Fibroblast of lung (primary cell): Measurements from ENCODE around the gene CHCHD6. TPM values are rescaled to one million over a fixed set of nuclear protein-coding genes. Genes with fewer than 3 reads are reported as not detected.

Experiments
- DNase-seq, 2 donors: peaks; one replicate each; pipeline versions ENCODE4 v3.0.0 to v3.0.0-alpha.2; 2010; ENCODE audit warnings: low read depth in 2 of 2
- H2AFZ ChIP-seq: 2 replicates; pipeline ENCODE4 v1.5.1; 2012; ENCODE audit warnings: low read length, control low read depth, inconsistent platforms
- H3K27ac ChIP-seq: 2 replicates; pipeline ENCODE4 v1.5.1; 2011; ENCODE audit warnings: low read length, control low read depth; ENCODE audit not compliant: insufficient read depth
- H3K27me3 ChIP-seq: 2 replicates; pipeline ENCODE4 v1.5.1; 2011; ENCODE audit warnings: mild to moderate bottlenecking, low read length; ENCODE audit not compliant: control insufficient read depth, insufficient read depth
- H3K36me3 ChIP-seq: 2 replicates; pipeline ENCODE4 v1.5.1; 2011; ENCODE audit warnings: low read length; ENCODE audit not compliant: control insufficient read depth, insufficient read depth
- H3K4me1 ChIP-seq: 2 replicates; pipeline ENCODE4 v1.5.1; 2011; ENCODE audit warnings: low read length; ENCODE audit not compliant: control insufficient read depth, insufficient read depth; ENCODE audit errors: extremely low read depth
- H3K4me2 ChIP-seq: 2 replicates; pipeline ENCODE4 v1.5.1; 2011; ENCODE audit warnings: low read length, control low read depth; ENCODE audit not compliant: insufficient read depth; ENCODE audit errors: extremely low read depth
- H3K4me3 ChIP-seq, 4 experiments: fragments of 200-600 bp in 1 of 4; sonication (generic) in 1 of 4; replicated peaks in 1 of 4; 2 replicates each; pipeline ENCODE4 v1.5.1; 2011 to 2016; ENCODE audit warnings: low read length in 4 of 4, low read depth in 3 of 4, mild to moderate bottlenecking in 3 of 4, control low read depth in 2 of 4, inconsistent platforms in 1 of 4, mixed read lengths in 1 of 4; ENCODE audit not compliant: insufficient read depth in 1 of 4; ENCODE audit errors: control extremely low read depth in 1 of 4
- H3K79me2 ChIP-seq: 2 replicates; pipeline ENCODE4 v1.5.1; 2012; ENCODE audit warnings: mild to moderate bottlenecking, low read length, inconsistent platforms; ENCODE audit not compliant: control insufficient read depth, insufficient read depth
- H3K9ac ChIP-seq: 2 replicates; pipeline ENCODE4 v1.5.1; 2011; ENCODE audit warnings: mild to moderate bottlenecking, low read length, control low read depth; ENCODE audit not compliant: insufficient read depth
- H3K9me3 ChIP-seq: 2 replicates; pipeline ENCODE4 v1.5.1; 2012; ENCODE audit warnings: low read depth, low read length; ENCODE audit not compliant: control insufficient read depth, insufficient read depth
- H4K20me1 ChIP-seq: 2 replicates; pipeline ENCODE4 v1.5.1; 2011; ENCODE audit warnings: low read length; ENCODE audit not compliant: control insufficient read depth, insufficient read depth; ENCODE audit errors: extremely low read depth
- EZH2 ChIP-seq: IDR thresholded peaks from 2 replicates; pipeline ENCODE4 v1.5.1; 2012; ENCODE audit warnings: low read length, control low read depth, mild to moderate bottlenecking; ENCODE audit errors: missing control alignments
- polyA plus RNA-seq, 2 donors: library from polyadenylated mRNA; depleted of rRNA in 1 of 2; stranded (reverse) in 1 of 2; unstranded in 1 of 2; fragments of >200 nt; gene quantifications; 2 replicates each; pipeline ENCODE4 v1.2.1, GENCODE V29; 2011 to 2012; ENCODE audit warnings: missing spikeins in 1 of 2
- total RNA-seq: library from RNA; depleted of rRNA; stranded (reverse); fragments of >200 nt; gene quantifications from 2 replicates; pipeline ENCODE4 v1.2.1, GENCODE V29; 2014
- TF ChIP-seq, protein P1 (sequence below), 2 donors: IDR thresholded peaks in 1 of 2; conservative IDR thresholded peaks in 1 of 2; 1 replicate in 1 of 2; 2 replicates in 1 of 2; pipeline ENCODE4 v1.5.1; 2011 to 2012; ENCODE audit warnings: low read length in 2 of 2, control low read depth in 1 of 2, inconsistent platforms in 1 of 2, low read depth in 1 of 2, mild to moderate bottlenecking in 1 of 2

Gene CHCHD6
- total and polyA plus RNA-seq, 2 donors (not counting 1 experiment from before 2014, with no cell fraction given): 9.5 to 11.1 TPM

DNA sequence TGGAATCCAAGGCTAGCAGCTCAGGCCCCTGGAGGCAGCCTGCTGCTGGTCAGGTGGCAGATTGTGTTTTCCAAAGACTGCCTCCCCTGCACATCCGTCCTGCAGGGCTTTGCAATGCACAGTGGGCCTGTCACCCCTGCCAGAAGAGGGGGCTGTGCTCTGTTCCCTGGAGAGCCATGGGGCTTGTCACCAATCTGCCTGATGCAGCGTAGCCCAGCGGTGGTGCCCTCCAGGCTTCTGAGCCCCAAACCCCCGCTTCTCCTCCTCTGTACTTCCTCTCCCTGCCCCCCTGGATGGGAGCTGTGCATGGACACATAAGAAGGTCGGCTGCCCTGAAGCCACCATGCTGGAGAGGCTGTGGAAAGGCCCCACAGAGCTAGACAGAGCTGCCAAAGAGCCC is 268.8 kb downstream of the CHCHD6 start:
- Histone ChIP-seq H3K4me2 (no peak overlapping the region), H3K79me2 (no peaks in the 10 kb centered on the region), H3K9me3 (no peaks in the 10 kb centered on the region), H3K4me3 (no peak overlapping the region), H3K27ac (no peak overlapping the region), H3K27me3 (peaks cover 2% of the 10 kb centered on the region), H3K4me1 (peaks cover 3% of the 10 kb centered on the region), H2AFZ (no peak overlapping the region), H3K9ac (no peak overlapping the region), H3K36me3 (no peaks in the 10 kb centered on the region), H4K20me1 (no peaks in the 10 kb centered on the region)
- TF ChIP-seq, protein P1, sequence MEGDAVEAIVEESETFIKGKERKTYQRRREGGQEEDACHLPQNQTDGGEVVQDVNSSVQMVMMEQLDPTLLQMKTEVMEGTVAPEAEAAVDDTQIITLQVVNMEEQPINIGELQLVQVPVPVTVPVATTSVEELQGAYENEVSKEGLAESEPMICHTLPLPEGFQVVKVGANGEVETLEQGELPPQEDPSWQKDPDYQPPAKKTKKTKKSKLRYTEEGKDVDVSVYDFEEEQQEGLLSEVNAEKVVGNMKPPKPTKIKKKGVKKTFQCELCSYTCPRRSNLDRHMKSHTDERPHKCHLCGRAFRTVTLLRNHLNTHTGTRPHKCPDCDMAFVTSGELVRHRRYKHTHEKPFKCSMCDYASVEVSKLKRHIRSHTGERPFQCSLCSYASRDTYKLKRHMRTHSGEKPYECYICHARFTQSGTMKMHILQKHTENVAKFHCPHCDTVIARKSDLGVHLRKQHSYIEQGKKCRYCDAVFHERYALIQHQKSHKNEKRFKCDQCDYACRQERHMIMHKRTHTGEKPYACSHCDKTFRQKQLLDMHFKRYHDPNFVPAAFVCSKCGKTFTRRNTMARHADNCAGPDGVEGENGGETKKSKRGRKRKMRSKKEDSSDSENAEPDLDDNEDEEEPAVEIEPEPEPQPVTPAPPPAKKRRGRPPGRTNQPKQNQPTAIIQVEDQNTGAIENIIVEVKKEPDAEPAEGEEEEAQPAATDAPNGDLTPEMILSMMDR (conservative IDR thresholded peaks at IDR 0.05 in 1 of 2, IDR thresholded peaks at IDR 0.05 in 1 of 2; ENCODE audit: low read depth in 1 of 2, low read length in 2 of 2): no peak
- no peak for TF ChIP-seq EZH2
- DNase-seq: no peak

DNA sequence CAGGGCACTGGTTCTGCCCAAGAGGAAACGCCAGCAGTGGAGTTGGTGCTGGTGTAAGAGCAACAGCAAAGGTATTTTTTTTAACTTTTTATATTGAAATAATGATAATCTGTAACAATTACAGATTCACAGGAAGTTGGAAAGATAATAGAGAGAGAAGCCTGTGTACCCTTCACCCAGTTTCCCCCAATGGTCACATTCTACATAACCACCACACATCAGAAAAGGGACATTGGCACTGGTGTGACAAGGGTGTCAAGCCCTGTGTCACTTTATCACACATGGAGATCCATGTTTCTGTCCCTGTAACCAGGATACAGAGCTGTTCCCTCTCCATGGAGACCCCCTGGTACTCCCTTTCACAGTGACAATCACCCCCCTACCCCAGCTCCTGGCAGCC is 269.8 kb downstream of the CHCHD6 start:
- no peak overlapping the region for H3K27ac ChIP-seq
- no peak for TF ChIP-seq EZH2
- TF ChIP-seq, protein P1 (conservative IDR thresholded peaks at IDR 0.05 in 1 of 2, IDR thresholded peaks at IDR 0.05 in 1 of 2; ENCODE audit: low read depth in 1 of 2, low read length in 2 of 2): no peak

DNA sequence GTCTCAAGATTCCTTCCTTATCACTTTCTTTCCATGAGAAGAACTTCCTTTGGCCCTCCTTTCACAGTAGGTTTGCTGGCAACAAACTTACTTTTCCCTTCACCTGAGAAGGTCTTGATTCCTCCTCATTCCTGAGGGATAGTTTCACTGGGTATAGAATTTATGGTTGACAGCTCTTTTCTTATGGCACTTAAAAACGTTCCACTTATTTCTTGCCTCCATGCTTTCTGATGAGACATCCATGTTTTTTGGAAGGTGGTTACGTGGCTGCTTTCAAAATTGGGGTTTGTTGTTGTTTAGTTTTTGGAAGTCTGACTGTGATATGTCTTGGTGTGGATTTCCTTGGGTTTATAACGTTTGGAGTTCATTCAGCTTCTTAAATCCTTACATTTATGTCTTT is 270.7 kb downstream of the CHCHD6 start:
- Histone ChIP-seq H2AFZ (no peak overlapping the region), H3K4me2 (no peak overlapping the region), H3K79me2 (no peaks in the 10 kb centered on the region), H3K36me3 (no peaks in the 10 kb centered on the region), H4K20me1 (no peaks in the 10 kb centered on the region), H3K4me1 (peaks cover 3% of the 10 kb centered on the region), H3K27ac (no peak overlapping the region), H3K4me3 (no peak overlapping the region), H3K9ac (no peak overlapping the region), H3K27me3 (peaks cover 7% of the 10 kb centered on the region), H3K9me3 (no peaks in the 10 kb centered on the region)
- no peak for TF ChIP-seq EZH2
- TF ChIP-seq, protein P1 (conservative IDR thresholded peaks at IDR 0.05 in 1 of 2, IDR thresholded peaks at IDR 0.05 in 1 of 2; ENCODE audit: low read depth in 1 of 2, low read length in 2 of 2): no peak
- no peak for DNase-seq

More for the DNA sequence above, 269.8 kb downstream of the CHCHD6 start:
- no peak overlapping the region for H2AFZ ChIP-seq
- no peak overlapping the region for H3K4me2 ChIP-seq
- H3K79me2 ChIP-seq: no peaks in the 10 kb centered on the region
- no peak for DNase-seq
- H3K27me3 ChIP-seq: peaks cover 7% of the 10 kb centered on the region
- H3K4me3 ChIP-seq: no peak overlapping the region
- no peaks in the 10 kb centered on the region for H4K20me1 ChIP-seq
- H3K4me1 ChIP-seq: peaks cover 3% of the 10 kb centered on the region
- no peaks in the 10 kb centered on the region for H3K36me3 ChIP-seq
- H3K9ac ChIP-seq: no peak overlapping the region
- H3K9me3 ChIP-seq: no peaks in the 10 kb centered on the region
